ENCODE data around the gene SULT1A1. TPM values are rescaled to one million over a fixed set of nuclear protein-coding genes. Genes with fewer than 3 reads are reported as not detected.
"Not testable (repeated sequence)": the region's sequence is repeated elsewhere in the genome, so short reads cannot be mapped to it uniquely, and the experiment has no call there.

The SULT1A1 gene
- total RNA-seq, 1 experiment from 2014 or later, result 3.2 TPM

DNA sequence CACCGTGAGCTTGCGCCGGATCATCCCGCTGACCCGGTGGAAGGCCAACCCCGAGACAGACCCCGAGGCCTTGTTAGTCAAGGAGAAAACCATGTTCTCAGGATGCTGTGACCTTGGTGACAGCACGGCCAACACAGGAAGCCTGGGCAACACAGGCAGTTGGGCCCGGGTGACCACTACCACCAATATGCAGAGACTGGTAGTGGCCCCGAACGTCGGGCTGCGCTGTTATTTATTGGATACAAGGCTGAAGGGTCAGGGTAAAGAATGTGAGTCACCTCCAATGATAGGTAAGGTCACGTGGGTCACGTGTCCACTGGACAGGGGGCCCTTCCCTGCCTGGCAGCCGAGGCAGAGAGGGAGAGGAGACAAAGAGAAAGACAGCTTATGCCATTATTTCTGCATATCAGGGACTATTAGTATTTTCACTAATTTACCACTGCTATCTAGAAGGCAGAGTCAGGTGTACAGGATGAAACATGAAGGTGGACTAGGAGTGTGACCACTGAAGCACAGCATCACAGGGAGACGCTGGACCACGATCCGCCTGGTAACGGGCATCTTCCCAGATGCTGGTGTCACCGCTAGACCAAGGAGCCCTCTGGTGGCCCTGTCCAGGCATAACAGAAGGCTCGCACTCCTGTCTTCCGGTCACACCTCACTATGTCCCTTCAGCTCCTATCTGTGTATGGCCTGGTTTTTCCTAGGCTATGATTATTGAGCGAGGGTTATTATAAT is 5.8 kb upstream of the SULT1A1 start:
- DNase-seq (ENCODE audit: low spot score), result peak; percentile 71
- H3K36me3 Mint-ChIP-seq; H3K27me3 Mint-ChIP-seq (ENCODE audit: low read depth); ATAC-seq; H3K9me3 Mint-ChIP-seq; H3K4me3 Mint-ChIP-seq; H3K27ac Mint-ChIP-seq; POLR2A ChIA-PET: not testable (repeated sequence)
- CTCF ChIA-PET, result interaction anchor here (0.7 to 2.0 kb wide), 6 partner anchors 12 to 102 kb away, joined by 3 to 5 read pairs (median 4); partner anchors contain the start of gene SULT1A2
- peaks cover 23% of the 10 kb centered on the region for H3K4me1 Mint-ChIP-seq
- TF ChIP-seq, protein P1, sequence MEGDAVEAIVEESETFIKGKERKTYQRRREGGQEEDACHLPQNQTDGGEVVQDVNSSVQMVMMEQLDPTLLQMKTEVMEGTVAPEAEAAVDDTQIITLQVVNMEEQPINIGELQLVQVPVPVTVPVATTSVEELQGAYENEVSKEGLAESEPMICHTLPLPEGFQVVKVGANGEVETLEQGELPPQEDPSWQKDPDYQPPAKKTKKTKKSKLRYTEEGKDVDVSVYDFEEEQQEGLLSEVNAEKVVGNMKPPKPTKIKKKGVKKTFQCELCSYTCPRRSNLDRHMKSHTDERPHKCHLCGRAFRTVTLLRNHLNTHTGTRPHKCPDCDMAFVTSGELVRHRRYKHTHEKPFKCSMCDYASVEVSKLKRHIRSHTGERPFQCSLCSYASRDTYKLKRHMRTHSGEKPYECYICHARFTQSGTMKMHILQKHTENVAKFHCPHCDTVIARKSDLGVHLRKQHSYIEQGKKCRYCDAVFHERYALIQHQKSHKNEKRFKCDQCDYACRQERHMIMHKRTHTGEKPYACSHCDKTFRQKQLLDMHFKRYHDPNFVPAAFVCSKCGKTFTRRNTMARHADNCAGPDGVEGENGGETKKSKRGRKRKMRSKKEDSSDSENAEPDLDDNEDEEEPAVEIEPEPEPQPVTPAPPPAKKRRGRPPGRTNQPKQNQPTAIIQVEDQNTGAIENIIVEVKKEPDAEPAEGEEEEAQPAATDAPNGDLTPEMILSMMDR (IDR thresholded peaks at IDR 0.05), result peak; percentile 61; the same call in 1 of the 2 replicates

GRCh38 chr16:28614561-28614960 is 4.7 kb upstream of the SULT1A1 start:
- ATAC-seq; H3K9me3 Mint-ChIP-seq; CTCF ChIA-PET; POLR2A ChIA-PET; H3K36me3 Mint-ChIP-seq; H3K4me3 Mint-ChIP-seq; H3K27ac Mint-ChIP-seq; H3K27me3 Mint-ChIP-seq (ENCODE audit: low read depth); DNase-seq (ENCODE audit: low spot score): not testable (repeated sequence)
- peaks cover 32% of the 10 kb centered on the region for H3K4me1 Mint-ChIP-seq

GRCh38 chr16:28613912-28614311 is 4.1 kb upstream of the SULT1A1 start:
- H3K27ac Mint-ChIP-seq; H3K4me3 Mint-ChIP-seq; H3K36me3 Mint-ChIP-seq; POLR2A ChIA-PET; H3K9me3 Mint-ChIP-seq; H3K27me3 Mint-ChIP-seq (ENCODE audit: low read depth); CTCF ChIA-PET: not testable (repeated sequence)
- peak; percentile 67 for ATAC-seq
- peaks cover 38% of the 10 kb centered on the region for H3K4me1 Mint-ChIP-seq
- peak; percentile 55 for DNase-seq (ENCODE audit: low spot score)

DNA sequence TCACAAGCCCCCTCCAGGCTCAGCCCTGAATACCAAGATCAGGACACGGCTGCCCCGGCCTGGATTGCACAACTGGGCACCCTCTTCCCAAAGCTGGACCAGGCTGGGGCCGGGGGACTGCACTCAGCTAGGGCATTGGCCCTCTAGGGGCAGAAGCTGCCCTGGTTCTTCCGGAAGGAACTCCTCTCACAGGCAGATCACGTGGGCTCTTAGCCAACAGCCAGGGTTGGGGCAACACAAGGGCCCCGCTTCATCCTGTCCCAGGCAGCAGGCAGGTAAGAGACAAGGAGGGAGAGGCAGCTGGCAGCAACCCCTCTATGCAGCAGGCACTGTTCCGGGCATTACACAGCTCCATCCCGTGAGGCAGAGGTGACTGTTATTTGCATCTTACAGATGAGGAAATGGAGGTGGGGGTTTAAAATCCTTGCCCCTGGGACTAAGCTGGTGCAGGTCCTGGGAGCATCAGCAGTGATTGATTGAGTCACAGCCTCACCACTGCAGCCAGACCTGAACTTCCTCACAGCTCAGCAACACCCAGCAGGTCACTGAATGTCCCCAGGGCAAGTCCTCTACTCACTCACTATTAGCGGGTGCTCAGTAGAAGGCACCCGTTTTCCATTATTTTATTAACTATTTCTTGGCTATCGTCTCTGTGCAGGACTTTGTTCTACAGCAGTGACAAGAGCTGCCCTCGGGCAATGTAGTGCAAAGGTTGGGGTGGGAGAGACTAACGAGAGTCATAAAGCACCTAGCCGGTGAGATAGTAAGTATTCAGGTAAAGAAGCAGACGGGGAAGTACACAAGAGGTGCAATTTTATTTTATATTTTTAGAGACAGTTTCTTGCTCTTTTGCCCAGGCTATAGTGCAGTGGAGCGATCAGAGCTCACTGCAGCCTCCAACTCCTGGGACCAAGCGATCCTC is 2.8 kb upstream of the SULT1A1 start:
- H3K4me3 Mint-ChIP-seq; CTCF ChIA-PET; H3K9me3 Mint-ChIP-seq; DNase-seq (ENCODE audit: low spot score); POLR2A ChIA-PET; H3K36me3 Mint-ChIP-seq; H3K27ac Mint-ChIP-seq; H3K27me3 Mint-ChIP-seq (ENCODE audit: low read depth): not testable (repeated sequence)
- peak; percentile 55 for ATAC-seq
- H3K4me1 Mint-ChIP-seq, result peaks cover 28% of the 10 kb centered on the region

DNA sequence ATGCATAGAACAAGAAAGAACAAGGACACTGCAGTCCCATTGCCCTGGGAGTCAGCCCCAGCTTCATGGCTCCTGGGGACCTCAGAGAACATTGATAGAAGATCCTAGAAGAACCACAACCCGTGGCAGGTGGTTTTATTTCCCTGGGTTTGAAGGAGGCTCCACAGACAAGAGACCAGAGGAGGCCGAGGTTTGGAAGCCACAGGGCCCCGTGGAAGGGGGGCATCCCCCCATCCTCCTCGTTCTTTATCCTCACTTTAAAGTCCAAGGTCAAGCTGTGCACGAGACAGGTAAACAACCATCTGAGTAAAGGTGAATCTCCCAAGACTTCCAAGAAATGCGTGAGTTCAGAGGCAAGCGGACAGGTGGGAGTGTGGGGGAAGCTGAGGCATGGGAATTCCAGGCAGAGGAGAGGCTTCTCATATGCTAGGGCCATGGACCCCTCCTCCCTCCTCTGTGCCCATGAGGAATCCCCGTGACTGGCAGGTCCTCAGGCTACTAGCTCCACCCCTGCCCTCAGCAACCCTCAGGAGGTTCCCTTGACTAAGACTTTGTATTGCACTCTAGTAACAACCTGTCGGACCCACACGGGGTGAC is 849 bp upstream of the SULT1A1 start:
- peaks cover 19% of the 10 kb centered on the region for H3K4me1 Mint-ChIP-seq
- TF ChIP-seq NFE2L1 (CRISPR knock-in tag; IDR thresholded peaks at IDR 0.05) (no peak), PRDM15 (CRISPR knock-in tag; IDR thresholded peaks at IDR 0.05) (no peak), SMAD4 (CRISPR knock-in tag; IDR thresholded peaks at IDR 0.05) (no peak), ZBTB43 (CRISPR knock-in tag; IDR thresholded peaks at IDR 0.05) (no peak), NFATC4 (CRISPR knock-in tag; IDR thresholded peaks at IDR 0.05) (no peak)
- TF ChIP-seq, protein P2, sequence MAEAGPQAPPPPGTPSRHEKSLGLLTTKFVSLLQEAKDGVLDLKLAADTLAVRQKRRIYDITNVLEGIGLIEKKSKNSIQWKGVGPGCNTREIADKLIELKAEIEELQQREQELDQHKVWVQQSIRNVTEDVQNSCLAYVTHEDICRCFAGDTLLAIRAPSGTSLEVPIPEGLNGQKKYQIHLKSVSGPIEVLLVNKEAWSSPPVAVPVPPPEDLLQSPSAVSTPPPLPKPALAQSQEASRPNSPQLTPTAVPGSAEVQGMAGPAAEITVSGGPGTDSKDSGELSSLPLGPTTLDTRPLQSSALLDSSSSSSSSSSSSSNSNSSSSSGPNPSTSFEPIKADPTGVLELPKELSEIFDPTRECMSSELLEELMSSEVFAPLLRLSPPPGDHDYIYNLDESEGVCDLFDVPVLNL (CRISPR knock-in tag; IDR thresholded peaks at IDR 0.05; ENCODE audit: borderline replicate concordance, low read depth), result no peak
- TF ChIP-seq, protein P3, sequence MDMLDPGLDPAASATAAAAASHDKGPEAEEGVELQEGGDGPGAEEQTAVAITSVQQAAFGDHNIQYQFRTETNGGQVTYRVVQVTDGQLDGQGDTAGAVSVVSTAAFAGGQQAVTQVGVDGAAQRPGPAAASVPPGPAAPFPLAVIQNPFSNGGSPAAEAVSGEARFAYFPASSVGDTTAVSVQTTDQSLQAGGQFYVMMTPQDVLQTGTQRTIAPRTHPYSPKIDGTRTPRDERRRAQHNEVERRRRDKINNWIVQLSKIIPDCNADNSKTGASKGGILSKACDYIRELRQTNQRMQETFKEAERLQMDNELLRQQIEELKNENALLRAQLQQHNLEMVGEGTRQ (CRISPR knock-in tag; IDR thresholded peaks at IDR 0.05), result no peak
- TF ChIP-seq, protein P4, sequence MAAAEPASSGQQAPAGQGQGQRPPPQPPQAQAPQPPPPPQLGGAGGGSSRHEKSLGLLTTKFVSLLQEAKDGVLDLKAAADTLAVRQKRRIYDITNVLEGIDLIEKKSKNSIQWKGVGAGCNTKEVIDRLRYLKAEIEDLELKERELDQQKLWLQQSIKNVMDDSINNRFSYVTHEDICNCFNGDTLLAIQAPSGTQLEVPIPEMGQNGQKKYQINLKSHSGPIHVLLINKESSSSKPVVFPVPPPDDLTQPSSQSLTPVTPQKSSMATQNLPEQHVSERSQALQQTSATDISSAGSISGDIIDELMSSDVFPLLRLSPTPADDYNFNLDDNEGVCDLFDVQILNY (CRISPR knock-in tag; IDR thresholded peaks at IDR 0.05), result no peak

More for the DNA sequence above, 849 bp upstream of the SULT1A1 start:
- ATAC-seq (no peak), DNase-seq (ENCODE audit: low spot score) (no peak)
- H3K4me3 Mint-ChIP-seq, result no peak overlapping the region
- ChIA-PET CTCF (interaction anchor here (0.6 to 1.7 kb wide), 4 partner anchors 13 to 331 kb away, joined by 3 to 9 read pairs (median 6); partner anchors contain the start of genes SGF29 and SULT1A2), POLR2A (interaction anchor here (1.0 kb wide), 1 partner anchor 38 kb away, joined by 3 read pairs; no protein-coding TSS in a partner anchor)
- H3K27me3 Mint-ChIP-seq (ENCODE audit: low read depth), result no peaks in the 10 kb centered on the region
- no peaks in the 10 kb centered on the region for H3K9me3 Mint-ChIP-seq
- H3K27ac Mint-ChIP-seq, result no peak overlapping the region
- no peaks in the 10 kb centered on the region for H3K36me3 Mint-ChIP-seq

Measured in WTC11 (cell line).